IMR-90 (cell line): ENCODE results near the gene RPS25. TPM values are rescaled to one million over a fixed set of nuclear protein-coding genes. Genes with fewer than 3 reads are reported as not detected.

Experiments
- ATAC-seq: fragments of 200-7000 bp; cut with Tn5 transposase; 2 replicates; pipeline ENCODE4 v1.9.1; 2020; ENCODE audit warnings: low read depth, mild to moderate bottlenecking, moderate library complexity
- BruUV-seq: library from RNA; stranded (reverse); fragments of 400-500 nt; replicated peaks from 2 replicates; lab custom pipeline; 2021; lab: Mats Ljungman, UMichigan
- CTCF ChIA-PET: fragments of 300-600 bp; formaldehyde crosslinking; extraction: SDS; loops from one replicate; lab custom pipeline; 2021; ENCODE audit warnings: antibody characterized with exemption; lab: Yijun Ruan, JAX
- POLR2A ChIA-PET: fragments of 300-600 bp; sonication (Branson Sonifier 250); formaldehyde crosslinking; loops from one replicate; lab custom pipeline; 2022; ENCODE audit warnings: antibody characterized with exemption; ENCODE audit not compliant: unreplicated experiment; lab: Charles Lee
- DNase-seq: peaks from one replicate; pipeline ENCODE4 v3.0.0; 2013
- H2AFZ ChIP-seq: replicated peaks from 2 replicates; pipeline ENCODE3; 2013; ENCODE audit warnings: low read length, mild to moderate bottlenecking; ENCODE audit not compliant: poor library complexity
- H2AK5ac ChIP-seq: 2 replicates; pipeline ENCODE4 v1.6.1; 2013; ENCODE audit warnings: low read depth, low read length, inconsistent platforms
- H2AK9ac ChIP-seq: replicated peaks from 2 replicates; pipeline ENCODE3; 2013; ENCODE audit warnings: mild to moderate bottlenecking, low read depth, low read length, moderate library complexity; ENCODE audit not compliant: poor library complexity
- H2BK120ac ChIP-seq: 2 replicates; pipeline ENCODE4 v1.6.1; 2013; ENCODE audit warnings: low read depth, low read length, inconsistent platforms
- H2BK15ac ChIP-seq: 3 replicates; pipeline ENCODE4 v1.6.1; 2013; ENCODE audit warnings: low read depth, low read length, inconsistent platforms
- H2BK20ac ChIP-seq: 2 replicates; pipeline ENCODE4 v1.6.1; 2013; ENCODE audit warnings: low read depth, mild to moderate bottlenecking, inconsistent platforms, low read length, moderate library complexity
- H2BK5ac ChIP-seq: 2 replicates; pipeline ENCODE4 v1.6.1; 2013; ENCODE audit warnings: mild to moderate bottlenecking, low read depth, low read length, inconsistent platforms; ENCODE audit not compliant: poor library complexity, severe bottlenecking
- H3K14ac ChIP-seq: replicated peaks from 2 replicates; pipeline ENCODE4 v1.6.1; 2013; ENCODE audit warnings: low read depth, low read length, inconsistent platforms
- H3K18ac ChIP-seq: 2 replicates; pipeline ENCODE4 v1.6.1; 2013; ENCODE audit warnings: low read depth, low read length, control low read depth
- H3K23ac ChIP-seq: 2 replicates; pipeline ENCODE4 v1.6.1; 2013; ENCODE audit warnings: low read depth, low read length, inconsistent platforms
- H3K27ac ChIP-seq: 2 replicates; pipeline ENCODE4 v1.5.1; 2013; ENCODE audit warnings: mild to moderate bottlenecking, control low read depth, low read length; ENCODE audit not compliant: insufficient read depth
- H3K27me3 ChIP-seq: 2 replicates; pipeline ENCODE4 v1.6.1; 2013; ENCODE audit warnings: low read length; ENCODE audit not compliant: control insufficient read depth, insufficient read depth
- H3K36me3 ChIP-seq: 2 replicates; pipeline ENCODE4 v1.6.1; 2013; ENCODE audit warnings: low read length, mixed read lengths; ENCODE audit not compliant: control insufficient read depth, insufficient read depth
- H3K4ac ChIP-seq: 2 replicates; pipeline ENCODE4 v1.6.1; 2013; ENCODE audit warnings: low read depth, low read length, inconsistent platforms
- H3K4me1 ChIP-seq: 2 replicates; pipeline ENCODE4 v1.6.1; 2013; ENCODE audit warnings: low read length, mixed read lengths; ENCODE audit not compliant: control insufficient read depth, insufficient read depth
- H3K4me2 ChIP-seq: 2 replicates; pipeline ENCODE4 v1.6.1; 2013; ENCODE audit warnings: low read depth, mild to moderate bottlenecking, control low read depth, low read length, moderate library complexity
- H3K4me3 ChIP-seq: 2 replicates; pipeline ENCODE4 v1.5.1; 2013; ENCODE audit warnings: low read depth, mild to moderate bottlenecking, control low read depth, low read length, moderate library complexity; ENCODE audit not compliant: insufficient read depth
- H3K56ac ChIP-seq: 2 replicates; pipeline ENCODE4 v1.6.1; 2013; ENCODE audit warnings: low read length, inconsistent platforms; ENCODE audit not compliant: insufficient read depth; ENCODE audit errors: extremely low read depth
- H3K79me1 ChIP-seq, 2 experiments: 2 replicates each; pipeline ENCODE4 v1.6.1; 2013; ENCODE audit warnings: low read length in 2 of 2, inconsistent platforms in 1 of 2, low read depth in 1 of 2
- H3K9ac ChIP-seq: 2 replicates; pipeline ENCODE4 v1.6.1; 2013; ENCODE audit warnings: low read depth, low read length, control low read depth
- H3K9me1 ChIP-seq: 2 replicates; pipeline ENCODE4 v1.6.1; 2013; ENCODE audit warnings: low read length, inconsistent platforms; ENCODE audit not compliant: insufficient read depth
- H3K9me3 ChIP-seq: 2 replicates; pipeline ENCODE4 v1.6.1; 2013; ENCODE audit warnings: low read length; ENCODE audit not compliant: control insufficient read depth, insufficient read depth
- H4K20me1 ChIP-seq: 2 replicates; pipeline ENCODE4 v1.6.1; 2013; ENCODE audit warnings: low read length, inconsistent platforms; ENCODE audit not compliant: insufficient read depth
- H4K5ac ChIP-seq: 2 replicates; pipeline ENCODE4 v1.6.1; 2013; ENCODE audit warnings: mild to moderate bottlenecking, low read depth, low read length, control low read depth
- H4K8ac ChIP-seq, 2 experiments: 2 replicates each; pipeline ENCODE4 v1.6.1; 2013; ENCODE audit warnings: low read depth in 2 of 2, low read length in 2 of 2, control low read depth in 1 of 2, inconsistent platforms in 1 of 2
- H4K91ac ChIP-seq: 2 replicates; pipeline ENCODE4 v1.6.1; 2013; ENCODE audit warnings: low read depth, low read length, inconsistent platforms; ENCODE audit not compliant: insufficient read depth
- MXI1 ChIP-seq: IDR thresholded peaks from 2 replicates; pipeline ENCODE4 v1.6.1; 2012; ENCODE audit warnings: low read depth, mild to moderate bottlenecking, low read length, moderate library complexity, borderline replicate concordance
- RAD21 ChIP-seq: IDR thresholded peaks from 2 replicates; pipeline ENCODE4 v1.6.1; 2012; ENCODE audit warnings: low read length, improper control_type of control experiment
- WGBS, 2 experiments: methylation state at CpG; one replicate each; pipeline versions ENCODE4 v1.1.5 to v1.1.7; 2013; ENCODE audit warnings: missing lambda C conversion rate in 2 of 2; ENCODE audit not compliant: insufficient read length in 1 of 2; ENCODE audit errors: extremely low coverage in 2 of 2; 5-methylcytosine and 5-hydroxymethylcytosine counted together
- dilution Hi-C: fragments of 300-500 bp; cut with HindIII; formaldehyde crosslinking; loops from one replicate; pipeline ENCODE4 v1.14.3; 2018; ENCODE audit warnings: low sequenced_read_pairs; ENCODE audit not compliant: unreplicated experiment
- in situ Hi-C: fragments of 300-500 bp; cut with MboI; formaldehyde crosslinking; loops from 3 replicates; pipeline ENCODE4 v1.14.3; 2019; ENCODE audit warnings: low sequenced_read_pairs, inconsistent platforms, mixed read lengths
- intact Hi-C: fragments of 100-400 bp; cut with micrococcal nuclease; formaldehyde crosslinking; loops from 2 replicates; pipeline ENCODE4 v1.10.0; 2022
- polyA plus RNA-seq, 3 experiments: library from polyadenylated mRNA; depleted of rRNA; stranded (reverse); fragments of >200 nt; gene quantifications; 2 replicates each; pipeline ENCODE4 v1.2.3, GENCODE V29; 2012; ENCODE audit warnings: low replicate concordance in 1 of 3
- total RNA-seq: library from RNA; depleted of rRNA; stranded (reverse); fragments of >200 nt; gene quantifications from 2 replicates; pipeline ENCODE4 v1.2.3, GENCODE V29; 2012
- TF ChIP-seq, protein P1 (sequence below): fragments of 150-350 bp; IDR thresholded peaks from 2 replicates; pipeline ENCODE4 v1.6.1; 2016; ENCODE audit warnings: low read depth, mild to moderate bottlenecking, low read length, moderate library complexity, borderline replicate concordance

Gene RPS25
- total and polyA plus RNA-seq, 2 of the 4 experiments (the other 2 are of a cell fraction): 727 to 905 TPM

- no peak for TF ChIP-seq MXI1
Measured at GRCh38 chr11:119025978-119026766, 8.0 kb upstream of the RPS25 start (continued).

DNA sequence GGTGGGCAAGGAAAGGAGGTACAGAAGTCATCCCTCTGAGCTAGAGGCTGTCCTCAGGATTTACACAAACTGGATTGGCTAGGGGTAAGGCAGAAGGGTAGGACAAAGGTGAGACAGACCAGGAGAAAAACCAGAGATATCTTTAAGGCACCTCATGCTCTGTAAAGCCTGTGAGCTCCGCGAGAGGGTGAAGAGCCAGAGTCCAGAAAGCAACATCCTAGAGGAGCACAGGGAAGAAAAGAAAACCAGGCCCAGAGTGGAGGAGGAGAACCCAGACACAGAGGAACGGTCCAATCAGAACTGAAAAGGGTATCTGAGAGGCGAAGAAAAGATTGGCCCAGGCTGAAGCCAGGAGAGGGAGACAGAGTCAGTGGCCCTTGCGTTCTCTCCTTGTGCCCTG lies 7.4 kb upstream of the RPS25 start:
- Histone ChIP-seq H3K36me3 (peaks cover 25% of the 10 kb centered on the region), H3K9me3 (no peaks in the 10 kb centered on the region), H3K79me1 (peaks cover 13 to 50% of the 10 kb centered on the region in 2 experiments; a peak in 3 of 4 replicates), H3K56ac (no peak overlapping the region), H3K23ac (no peak overlapping the region), H2BK5ac (no peak overlapping the region), H2AK5ac (no peak overlapping the region), H3K27me3 (no peaks in the 10 kb centered on the region), H4K8ac (no peak overlapping the region), H2AFZ (no peak overlapping the region), H3K4me2 (no peak overlapping the region), H2AK9ac (no peak overlapping the region), H4K91ac (no peak overlapping the region), H2BK20ac (no peak overlapping the region), H4K20me1 (no peaks in the 10 kb centered on the region; the same call in 1 of the 2 replicates), H3K4me3 (no peak overlapping the region), H3K9me1 (no peaks in the 10 kb centered on the region; the same call in 1 of the 2 replicates), H3K4ac (no peak overlapping the region), H3K4me1 (no peaks in the 10 kb centered on the region), H3K14ac (no peak overlapping the region), H3K9ac (no peak overlapping the region), H4K5ac (no peak overlapping the region), H2BK120ac (no peak overlapping the region), H3K18ac (no peak overlapping the region), H2BK15ac (no peak overlapping the region), H3K27ac (no peak overlapping the region)
- in situ Hi-C loops (no loop called here), dilution Hi-C loops (no loop called here), intact Hi-C loops (no loop called here)
- DNase-seq (no peak), ATAC-seq (no peak)
- ChIA-PET CTCF (no interaction called here), POLR2A (no interaction called here)
- no TSS peak for BruUV-seq
- 92% methylated on average over 3 of the region's 5 CpGs; no CpG with 5 or more reads in 1 of the 2 experiments for whole genome bisulfite sequencing, 2 experiments
- TF ChIP-seq MXI1 (no peak), RAD21 (no peak)
- TF ChIP-seq, protein P1, sequence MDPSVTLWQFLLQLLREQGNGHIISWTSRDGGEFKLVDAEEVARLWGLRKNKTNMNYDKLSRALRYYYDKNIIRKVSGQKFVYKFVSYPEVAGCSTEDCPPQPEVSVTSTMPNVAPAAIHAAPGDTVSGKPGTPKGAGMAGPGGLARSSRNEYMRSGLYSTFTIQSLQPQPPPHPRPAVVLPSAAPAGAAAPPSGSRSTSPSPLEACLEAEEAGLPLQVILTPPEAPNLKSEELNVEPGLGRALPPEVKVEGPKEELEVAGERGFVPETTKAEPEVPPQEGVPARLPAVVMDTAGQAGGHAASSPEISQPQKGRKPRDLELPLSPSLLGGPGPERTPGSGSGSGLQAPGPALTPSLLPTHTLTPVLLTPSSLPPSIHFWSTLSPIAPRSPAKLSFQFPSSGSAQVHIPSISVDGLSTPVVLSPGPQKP: no peak
